AG04449 (cell line): Measurements from ENCODE around the gene IL1RAPL2.

Experiments used
- CTCF ChIA-PET: fragments of 350-600 bp; formaldehyde crosslinking; extraction: SDS; loops from one replicate; lab custom pipeline; 2021; ENCODE audit warnings: antibody characterized with exemption; lab: Yijun Ruan, JAX
- POLR2A ChIA-PET: fragments of 400-600, 350-600 bp; formaldehyde crosslinking; extraction: SDS; loops from one replicate; lab custom pipeline; 2020; ENCODE audit warnings: antibody characterized with exemption, inconsistent platforms; lab: Yijun Ruan, JAX
- DNase-seq: peaks from one replicate; pipeline ENCODE4 v3.0.0-alpha.2; 2010; ENCODE audit warnings: low read depth, low spot score
- H3K4me3 ChIP-seq: 2 replicates; pipeline ENCODE4 v1.5.1; 2011; ENCODE audit warnings: low read depth, mild to moderate bottlenecking, control low read depth, low read length
- CTCF ChIP-seq: IDR thresholded peaks from one replicate; pipeline ENCODE4 v1.5.1; 2011; ENCODE audit warnings: mild to moderate bottlenecking, moderate library complexity, low read length, control low read depth, inconsistent platforms; ENCODE audit not compliant: insufficient read depth; ENCODE audit errors: missing control alignments

Gene IL1RAPL2

DNA sequence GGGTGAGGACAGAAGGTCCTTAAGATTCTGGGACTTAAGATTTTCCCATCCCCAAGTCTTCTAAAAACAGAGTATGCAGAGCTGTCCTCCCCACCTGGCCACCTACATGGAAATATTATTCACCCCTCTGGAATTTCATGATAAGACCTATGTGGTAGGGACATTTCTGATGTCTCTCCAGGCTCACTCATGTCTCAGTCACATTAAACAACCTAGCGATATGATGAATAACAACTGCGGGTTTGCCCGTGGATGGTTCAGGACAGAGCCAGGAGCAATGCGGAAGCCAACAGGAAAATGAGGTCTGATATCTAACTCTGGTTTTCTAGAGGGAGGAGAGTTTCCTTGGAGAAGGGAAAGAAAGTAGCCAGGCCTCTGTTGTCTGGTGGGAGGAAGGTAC lies 607.1 kb downstream of the IL1RAPL2 start:
- DNase-seq, result no peak
- CTCF ChIA-PET, result no interaction called here
- no peak for TF ChIP-seq CTCF
- POLR2A ChIA-PET, result no interaction called here
- no peak overlapping the region for H3K4me3 ChIP-seq

- CTCF ChIA-PET, result no interaction called here
- POLR2A ChIA-PET, result no interaction called here
- no peak for DNase-seq
- H3K4me3 ChIP-seq, result no peak overlapping the region
- TF ChIP-seq CTCF, result no peak
Measured at GRCh38 chrX:105179644-105180043, 613.6 kb downstream of the IL1RAPL2 start.

GRCh38 chrX:105189093-105189492 lies 623.1 kb downstream of the IL1RAPL2 start:
- no peak overlapping the region for H3K4me3 ChIP-seq
- CTCF ChIA-PET, result interaction anchor here (0.9 kb wide), 1 partner anchor 512 kb away, joined by 4 read pairs; no protein-coding TSS in a partner anchor
- TF ChIP-seq CTCF, result no peak
- POLR2A ChIA-PET, result no interaction called here
- no peak for DNase-seq

DNA sequence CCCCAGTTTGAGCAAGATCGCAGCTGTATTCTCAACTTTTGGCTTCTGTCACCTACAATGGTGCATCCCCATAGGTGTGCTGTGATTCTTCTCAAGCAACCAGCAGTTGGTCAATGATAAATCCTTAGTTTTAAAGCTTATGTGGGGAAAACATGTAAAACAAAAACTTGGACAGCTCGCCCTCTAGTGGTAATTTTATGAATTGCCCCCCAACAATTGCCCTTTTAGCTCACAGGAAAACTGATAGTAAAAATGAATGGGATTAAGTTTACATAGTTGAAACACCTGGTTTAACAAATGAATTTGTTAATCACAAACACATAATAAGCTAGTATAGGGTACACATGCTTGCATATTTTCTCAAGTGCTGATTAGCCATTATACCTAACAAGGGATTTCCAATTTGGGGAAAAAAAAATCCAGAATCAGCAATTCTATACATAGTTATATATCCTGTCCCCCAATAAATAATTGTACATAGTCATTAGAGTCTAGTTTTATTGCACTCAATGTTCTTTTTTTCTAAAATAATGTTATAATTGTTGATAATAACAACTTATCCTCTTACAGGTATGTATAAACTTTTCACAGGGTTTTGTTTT lies 624.4 kb downstream of the IL1RAPL2 start:
- no peak overlapping the region for H3K4me3 ChIP-seq
- no peak for DNase-seq
- POLR2A ChIA-PET, result no interaction called here
- TF ChIP-seq CTCF, result peak; percentile 27
- CTCF ChIA-PET, result interaction anchor here (0.9 to 1.4 kb wide), 3 partner anchors 44 to 522 kb away, joined by 3 to 4 read pairs (median 4); no protein-coding TSS in a partner anchor

DNA sequence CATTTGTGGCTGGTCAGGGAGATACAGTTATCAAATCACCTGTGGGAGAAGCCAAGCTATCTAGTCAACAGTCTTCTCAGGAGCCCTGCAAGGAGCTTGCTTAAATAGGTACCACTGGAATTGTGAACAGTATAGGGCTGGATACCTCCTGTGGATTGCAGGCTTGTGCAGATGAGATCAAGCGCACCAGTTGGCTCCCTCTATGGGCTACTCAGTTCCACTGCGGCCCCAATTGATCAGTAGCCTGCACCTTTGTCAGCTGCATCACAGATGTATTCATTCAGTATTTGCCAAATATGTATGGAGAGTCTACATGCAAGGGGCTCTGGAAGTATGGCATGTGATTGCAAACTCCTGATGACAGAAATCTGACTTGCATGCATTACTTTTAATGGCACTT lies 625.9 kb downstream of the IL1RAPL2 start:
- ChIA-PET CTCF (no interaction called here), POLR2A (interaction anchor here (0.6 kb wide), 1 partner anchor 206 kb away, joined by 3 read pairs; no protein-coding TSS in a partner anchor)
- peak; percentile 53 for TF ChIP-seq CTCF

DNA sequence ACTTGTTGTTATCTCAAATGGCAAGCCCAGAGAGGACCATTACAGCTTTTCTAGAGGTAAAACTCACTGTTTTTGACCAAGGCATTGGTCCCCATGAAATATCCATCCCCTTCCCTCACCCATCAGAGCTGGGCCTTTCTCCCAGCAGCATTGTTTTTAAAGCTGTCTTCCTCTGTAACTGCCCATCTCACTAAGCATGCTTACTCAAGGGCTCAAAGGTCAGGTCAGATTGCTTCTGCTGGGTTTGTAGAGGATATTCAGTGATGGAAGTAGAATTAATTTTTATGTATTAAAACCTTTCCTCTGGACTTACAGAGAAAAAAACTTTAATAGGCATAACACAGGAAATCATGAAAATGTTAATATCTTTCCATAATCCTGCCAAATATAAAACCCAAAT lies 643.4 kb downstream of the IL1RAPL2 start:
- POLR2A ChIA-PET, result no interaction called here
- DNase-seq, result no peak
- H3K4me3 ChIP-seq, result no peak overlapping the region
- CTCF ChIA-PET, result no interaction called here
- no peak for TF ChIP-seq CTCF

More for the DNA sequence above, 625.9 kb downstream of the IL1RAPL2 start:
- no peak overlapping the region for H3K4me3 ChIP-seq
- DNase-seq, result no peak
